A673 (cell line): ENCODE data around the gene SPDYE5.

Experiments used
- CTCF ChIP-seq: fragments of 300-800, 200-600 bp; sonication (generic); conservative IDR thresholded peaks from 2 replicates; pipeline ENCODE4 v1.5.1; 2017; ENCODE audit warnings: low read depth, mild to moderate bottlenecking, antibody characterized with exemption, low read length, moderate library complexity, mixed read lengths
- EZH2 ChIP-seq: fragments of 200-600 bp; sonication (generic); IDR thresholded peaks from 2 replicates; pipeline ENCODE4 v1.6.1; 2017; ENCODE audit warnings: borderline replicate concordance, low read depth, mild to moderate bottlenecking, mixed read lengths, antibody characterized with exemption, low read length; ENCODE audit not compliant: poor library complexity, severe bottlenecking

- TF ChIP-seq CTCF: no peak
- no peak for TF ChIP-seq EZH2
Measured at GRCh38 chr7:75532639-75533038, 40.5 kb downstream of the SPDYE5 start.
